Breast epithelium (tissue), 4 donors: Measurements from ENCODE around the gene CACNA2D3. TPM values are rescaled to one million over a fixed set of nuclear protein-coding genes. Genes with fewer than 3 reads are reported as not detected.

Experiments used
- DNase-seq, 2 donors: peaks; one replicate each; pipeline ENCODE4 v3.0.0-alpha.2; 2019; ENCODE audit warnings: low spot score in 2 of 2
- H3K27ac ChIP-seq, 2 donors: fragments of 200-600 bp; sonication (generic) in 1 of 2; one replicate each; pipeline ENCODE4 v1.5.1; 2016 to 2019; ENCODE audit warnings: mild to moderate bottlenecking in 1 of 2
- H3K27me3 ChIP-seq, 2 donors: fragments of 200-600 bp; sonication (generic) in 1 of 2; one replicate each; pipeline versions ENCODE4 v1.5.1 to v1.6.0; 2017 to 2019; ENCODE audit warnings: control low read depth in 1 of 2, mild to moderate bottlenecking in 1 of 2
- H3K36me3 ChIP-seq: fragments of 200-600 bp; one replicate; pipeline ENCODE4 v1.5.1; 2019
- H3K4me1 ChIP-seq, 2 donors: fragments of 200-600 bp; sonication (generic); one replicate each; pipeline ENCODE4 v1.5.1; 2016 to 2019; ENCODE audit warnings: control low read depth in 1 of 2
- H3K4me3 ChIP-seq, 3 donors: fragments of 200-600 bp; sonication (generic); 1 replicate in 2 of 3; 2 replicates in 1 of 3; pipeline ENCODE4 v1.5.1; 2016 to 2019; ENCODE audit warnings: mild to moderate bottlenecking in 3 of 3, moderate library complexity in 2 of 3
- H3K9me3 ChIP-seq, 2 donors: fragments of 200-600 bp; sonication (generic) in 1 of 2; one replicate each; pipeline ENCODE4 v1.5.1; 2016 to 2019; ENCODE audit warnings: control low read depth in 1 of 2
- POLR2A ChIP-seq: fragments of 450-650 bp; IDR thresholded peaks from one replicate; pipeline ENCODE4 v1.6.1; 2016; ENCODE audit warnings: antibody characterized with exemption, mild to moderate bottlenecking, moderate library complexity
- POLR2AphosphoS5 ChIP-seq, 3 donors: sonication (generic); formaldehyde crosslinking; IDR thresholded peaks; one replicate each; pipeline ENCODE4 v1.6.1; 2017; ENCODE audit warnings: antibody characterized with exemption in 3 of 3
- intact Hi-C: fragments of 100-400 bp; cut with DNase I; formaldehyde crosslinking; loops from one replicate; pipeline ENCODE4 v1.15.1; 2023; ENCODE audit warnings: low total_unique reads
- total RNA-seq, 3 donors: library from RNA; depleted of rRNA; stranded (reverse); fragments of >200 nt; gene quantifications; one replicate each; pipeline ENCODE4 v1.1.0, GENCODE V29; 2016
- TF ChIP-seq, protein P1 (sequence below), 3 donors: fragments of 450-650 bp; IDR thresholded peaks; one replicate each; pipeline ENCODE4 v1.5.1; 2016 to 2017; ENCODE audit warnings: antibody characterized with exemption in 3 of 3, mild to moderate bottlenecking in 3 of 3, moderate library complexity in 3 of 3

CACNA2D3 gene
- total RNA-seq, 3 donors from 2014 or later, result 0.59 to 3.4 (median 2.3) TPM

GRCh38 chr3:54167999-54168398 is 45.6 kb downstream of the CACNA2D3 start:
- no peak overlapping the region for H3K4me3 ChIP-seq
- no peaks in the 10 kb centered on the region for H3K4me1 ChIP-seq
- no peak for DNase-seq
- H3K27me3 ChIP-seq, result no peaks in the 10 kb centered on the region
- H3K27ac ChIP-seq, result no peak overlapping the region
- TF ChIP-seq, protein P1, sequence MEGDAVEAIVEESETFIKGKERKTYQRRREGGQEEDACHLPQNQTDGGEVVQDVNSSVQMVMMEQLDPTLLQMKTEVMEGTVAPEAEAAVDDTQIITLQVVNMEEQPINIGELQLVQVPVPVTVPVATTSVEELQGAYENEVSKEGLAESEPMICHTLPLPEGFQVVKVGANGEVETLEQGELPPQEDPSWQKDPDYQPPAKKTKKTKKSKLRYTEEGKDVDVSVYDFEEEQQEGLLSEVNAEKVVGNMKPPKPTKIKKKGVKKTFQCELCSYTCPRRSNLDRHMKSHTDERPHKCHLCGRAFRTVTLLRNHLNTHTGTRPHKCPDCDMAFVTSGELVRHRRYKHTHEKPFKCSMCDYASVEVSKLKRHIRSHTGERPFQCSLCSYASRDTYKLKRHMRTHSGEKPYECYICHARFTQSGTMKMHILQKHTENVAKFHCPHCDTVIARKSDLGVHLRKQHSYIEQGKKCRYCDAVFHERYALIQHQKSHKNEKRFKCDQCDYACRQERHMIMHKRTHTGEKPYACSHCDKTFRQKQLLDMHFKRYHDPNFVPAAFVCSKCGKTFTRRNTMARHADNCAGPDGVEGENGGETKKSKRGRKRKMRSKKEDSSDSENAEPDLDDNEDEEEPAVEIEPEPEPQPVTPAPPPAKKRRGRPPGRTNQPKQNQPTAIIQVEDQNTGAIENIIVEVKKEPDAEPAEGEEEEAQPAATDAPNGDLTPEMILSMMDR (IDR thresholded peaks at IDR 0.05), result no peak
- TF ChIP-seq POLR2AphosphoS5 (IDR thresholded peaks at IDR 0.05) (no peak), POLR2A (no peak)
- no peaks in the 10 kb centered on the region for H3K9me3 ChIP-seq
- intact Hi-C loops, result no loop called here
- no peaks in the 10 kb centered on the region for H3K36me3 ChIP-seq

GRCh38 chr3:54168451-54168850 is 46.1 kb downstream of the CACNA2D3 start:
- no peaks in the 10 kb centered on the region for H3K4me1 ChIP-seq
- DNase-seq, result no peak
- H3K27me3 ChIP-seq, result no peaks in the 10 kb centered on the region
- intact Hi-C loops, result no loop called here
- no peak overlapping the region for H3K27ac ChIP-seq
- H3K36me3 ChIP-seq, result no peaks in the 10 kb centered on the region
- no peak for TF ChIP-seq POLR2A
- TF ChIP-seq, protein P1 (IDR thresholded peaks at IDR 0.05), result no peak
- TF ChIP-seq POLR2AphosphoS5 (IDR thresholded peaks at IDR 0.05), result no peak
- H3K4me3 ChIP-seq, result no peak overlapping the region
- no peaks in the 10 kb centered on the region for H3K9me3 ChIP-seq

DNA sequence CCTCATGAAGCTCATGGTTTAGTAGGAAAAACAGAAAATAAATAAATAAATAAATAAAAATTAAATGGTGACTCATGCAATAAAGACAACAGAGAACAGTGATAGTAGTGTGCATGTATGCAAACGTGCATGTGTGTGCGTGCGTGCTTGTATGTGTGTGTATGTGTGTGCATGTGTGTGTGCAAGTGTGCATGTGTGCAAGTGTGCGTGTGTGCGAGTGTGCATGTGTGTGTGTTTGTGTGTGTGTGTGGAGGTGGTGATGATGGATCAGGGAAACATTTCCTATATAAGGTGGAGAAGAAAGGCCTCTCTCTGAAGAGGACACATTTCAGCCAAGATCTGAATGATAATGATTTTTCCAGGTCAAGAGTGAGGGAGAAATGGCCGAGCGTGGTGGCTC is 47.2 kb downstream of the CACNA2D3 start:
- peaks cover 0 to 4% of the 10 kb centered on the region in 2 donors for H3K27me3 ChIP-seq
- no peaks in the 10 kb centered on the region for H3K4me1 ChIP-seq
- no peaks in the 10 kb centered on the region for H3K36me3 ChIP-seq

GRCh38 chr3:54171509-54171908 is 49.2 kb downstream of the CACNA2D3 start:
- H3K4me3 ChIP-seq, result no peak overlapping the region
- DNase-seq, result no peak
- H3K27me3 ChIP-seq, result peaks cover 0 to 4% of the 10 kb centered on the region in 2 donors
- H3K36me3 ChIP-seq, result no peaks in the 10 kb centered on the region
- no peak overlapping the region for H3K27ac ChIP-seq
- H3K9me3 ChIP-seq, result no peaks in the 10 kb centered on the region
- H3K4me1 ChIP-seq, result no peaks in the 10 kb centered on the region
- no peak for TF ChIP-seq POLR2AphosphoS5 (IDR thresholded peaks at IDR 0.05)
- TF ChIP-seq POLR2A, result no peak
- TF ChIP-seq, protein P1 (IDR thresholded peaks at IDR 0.05), result no peak
- intact Hi-C loops, result no loop called here

More for the DNA sequence above, 47.2 kb downstream of the CACNA2D3 start:
- no peak for DNase-seq
- intact Hi-C loops, result no loop called here
- H3K4me3 ChIP-seq, result no peak overlapping the region
- no peaks in the 10 kb centered on the region for H3K9me3 ChIP-seq
- TF ChIP-seq POLR2AphosphoS5 (IDR thresholded peaks at IDR 0.05) (no peak), POLR2A (no peak)
- TF ChIP-seq, protein P1 (IDR thresholded peaks at IDR 0.05), result no peak
- H3K27ac ChIP-seq, result no peak overlapping the region

- DNase-seq, result no peak
- Histone ChIP-seq H3K27me3 (peaks cover 0 to 4% of the 10 kb centered on the region in 2 donors), H3K4me3 (no peak overlapping the region), H3K4me1 (no peaks in the 10 kb centered on the region), H3K27ac (no peak overlapping the region), H3K9me3 (no peaks in the 10 kb centered on the region), H3K36me3 (no peaks in the 10 kb centered on the region)
- TF ChIP-seq, protein P1 (IDR thresholded peaks at IDR 0.05), result no peak
- TF ChIP-seq POLR2AphosphoS5 (IDR thresholded peaks at IDR 0.05) (no peak), POLR2A (no peak)
- intact Hi-C loops, result no loop called here
These were observed 49.6 kb downstream of the CACNA2D3 start for GRCh38 chr3:54171951-54172350.
